HG03520 (cell line): ENCODE results near the gene RAD51D.
"Not testable (repeated sequence)": the region's sequence is repeated elsewhere in the genome, so short reads cannot be mapped to it uniquely, and the experiment has no call there.

ENCODE experiments used
- ATAC-seq: cut with Tn5 transposase; IDR thresholded peaks from one replicate; pipeline ENCODE4 v1.9.1; 2021; ENCODE audit warnings: mild to moderate bottlenecking, moderate library complexity; ENCODE audit not compliant: unreplicated experiment

The RAD51D gene

GRCh38 chr17:35095741-35096140 is 23.9 kb downstream of the RAD51D start:
- no peak for ATAC-seq

- no peak for ATAC-seq
These were observed 24.8 kb downstream of the RAD51D start for GRCh38 chr17:35094902-35095301.

- ATAC-seq, result not testable (repeated sequence)
These were observed 29.0 kb downstream of the RAD51D start for GRCh38 chr17:35090707-35091106.

GRCh38 chr17:35089586-35090296 is 29.9 kb downstream of the RAD51D start:
- no peak for ATAC-seq

GRCh38 chr17:35088881-35089585 is 30.6 kb downstream of the RAD51D start:
- ATAC-seq, result peak; percentile 67

GRCh38 chr17:35088356-35088880 is 31.2 kb downstream of the RAD51D start:
- ATAC-seq, result no peak

GRCh38 chr17:35087731-35088355 is 31.8 kb downstream of the RAD51D start:
- ATAC-seq, result no peak

GRCh38 chr17:35086931-35087573 is 32.6 kb downstream of the RAD51D start:
- no peak for ATAC-seq

- no peak for ATAC-seq
These were observed 33.5 kb downstream of the RAD51D start for GRCh38 chr17:35086164-35086563.

GRCh38 chr17:35084987-35085386 is 34.7 kb downstream of the RAD51D start:
- ATAC-seq, result no peak

GRCh38 chr17:35083071-35083470 is 36.6 kb downstream of the RAD51D start:
- ATAC-seq, result no peak

GRCh38 chr17:35082073-35082657 is 37.5 kb downstream of the RAD51D start:
- ATAC-seq, result no peak

GRCh38 chr17:35081638-35082037 is 38.0 kb downstream of the RAD51D start:
- ATAC-seq, result no peak

- ATAC-seq, result no peak
These were observed 39.1 kb downstream of the RAD51D start for GRCh38 chr17:35080536-35080935.

GRCh38 chr17:35079547-35080423 is 39.9 kb downstream of the RAD51D start:
- no peak for ATAC-seq

GRCh38 chr17:35076874-35077273 is 42.8 kb downstream of the RAD51D start:
- no peak for ATAC-seq

GRCh38 chr17:35074711-35075707 is 44.7 kb downstream of the RAD51D start:
- no peak for ATAC-seq

- ATAC-seq, result no peak
These were observed 45.6 kb downstream of the RAD51D start for GRCh38 chr17:35073991-35074627.
